Posterior vena cava (tissue), 2 donors: ENCODE results near the gene C12orf56. TPM values are rescaled to one million over a fixed set of nuclear protein-coding genes. Genes with fewer than 3 reads are reported as not detected.
"Not testable (repeated sequence)": the region's sequence is repeated elsewhere in the genome, so short reads cannot be mapped to it uniquely, and the experiment has no call there.

Experiments
- DNase-seq: peaks from one replicate; pipeline ENCODE4 v3.0.0-alpha.2; 2020; ENCODE audit warnings: low spot score
- intact Hi-C, 2 donors: fragments of 100-400 bp; cut with DNase I; formaldehyde crosslinking; loops; one replicate each; pipeline versions ENCODE4 v1.14.1 to v1.14.2; 2022 to 2023
- total RNA-seq, 2 donors: library from RNA; stranded (reverse); fragmentation: NEBNext Ultra II Directional; extraction: Animal tissue kit (Norgen Biotek cat#: 25700); gene quantifications; one replicate each; pipeline ENCODE4 v1.2.1, GENCODE V29; 2021
- donor health status: DM: yes; HTN: yes; CAD: no.
- donor health status: DM: yes; HTN: yes; CAD: no.

Gene C12orf56
- total RNA-seq, 2 donors from 2014 or later = not detected

- no peak for DNase-seq
- intact Hi-C loops = no loop called here
These were observed 1.4 kb downstream of the C12orf56 start for GRCh38 chr12:64389154-64389553.

DNA sequence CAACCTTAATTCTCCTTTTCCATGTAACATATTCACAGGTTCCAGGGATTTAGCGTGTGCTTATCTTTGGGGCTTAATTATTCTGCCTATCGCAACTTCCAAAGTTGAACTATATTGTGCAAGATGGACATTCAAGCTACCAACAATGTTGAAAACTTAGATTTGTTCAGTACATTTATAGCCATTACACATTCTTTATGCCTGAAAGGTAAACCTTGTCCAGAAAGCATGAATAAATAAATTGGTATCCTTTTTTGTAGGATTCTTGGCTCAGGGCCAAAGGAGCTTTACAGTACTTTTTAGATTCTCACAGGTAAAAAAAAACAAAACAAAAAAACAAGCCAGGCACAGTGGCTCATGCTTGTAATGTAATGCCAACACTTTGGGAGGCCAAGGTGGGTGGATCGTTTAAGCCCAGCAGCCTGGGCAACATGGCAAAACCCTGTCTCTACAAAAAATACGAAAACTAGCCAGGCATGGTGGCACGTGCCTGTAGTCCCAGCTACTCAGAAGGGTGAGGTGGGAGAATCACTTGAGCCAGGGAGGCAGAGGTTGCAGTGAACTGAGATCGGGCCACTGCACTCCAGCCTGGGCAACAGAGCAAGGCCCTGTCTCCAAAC, 3.3 kb downstream of the C12orf56 start:
- intact Hi-C loops = no loop called here

DNA sequence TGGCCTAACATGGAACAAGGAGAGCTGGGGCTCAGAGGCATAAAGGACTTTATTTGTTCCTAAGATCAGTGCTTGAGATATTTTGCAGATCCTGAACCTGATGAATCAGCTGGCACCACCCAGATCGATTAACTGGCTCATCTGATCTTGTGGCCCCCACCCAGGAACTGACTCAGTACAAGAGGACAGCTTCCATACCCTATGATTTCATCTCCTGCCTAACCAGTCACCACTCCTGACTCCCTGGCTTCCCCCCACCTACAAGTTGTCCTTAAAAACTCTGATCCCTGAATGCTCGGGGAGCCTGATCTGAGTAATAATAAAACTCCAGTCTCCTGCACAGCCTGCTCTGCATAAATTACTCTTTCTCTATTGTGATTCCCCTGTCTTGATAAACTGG, 5.1 kb downstream of the C12orf56 start:
- no peak for DNase-seq
- intact Hi-C loops = no loop called here

More for the DNA sequence above, 3.3 kb downstream of the C12orf56 start:
- no peak for DNase-seq

- DNase-seq = no peak
- intact Hi-C loops = no loop called here
These were observed 5.5 kb downstream of the C12orf56 start for GRCh38 chr12:64385019-64385418.

DNA sequence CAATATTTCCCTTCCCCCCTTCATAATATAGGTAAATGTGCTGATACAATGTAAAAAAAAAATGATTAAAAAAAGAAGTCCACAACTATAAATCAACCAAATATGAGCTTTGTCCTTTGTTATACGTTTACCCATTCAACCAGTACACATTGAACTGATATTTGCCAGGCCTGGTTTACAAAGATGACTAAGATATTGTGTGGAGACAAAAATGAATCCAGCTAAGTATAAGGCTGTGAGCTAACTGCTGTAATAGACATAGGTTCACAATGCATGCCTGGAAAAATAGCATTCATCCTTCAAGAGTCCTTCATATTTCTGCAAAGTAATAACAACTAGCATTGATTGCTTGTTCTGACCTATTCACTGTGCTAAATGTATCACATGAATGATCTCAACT, 6.9 kb downstream of the C12orf56 start:
- intact Hi-C loops = no loop called here
- no peak for DNase-seq

DNA sequence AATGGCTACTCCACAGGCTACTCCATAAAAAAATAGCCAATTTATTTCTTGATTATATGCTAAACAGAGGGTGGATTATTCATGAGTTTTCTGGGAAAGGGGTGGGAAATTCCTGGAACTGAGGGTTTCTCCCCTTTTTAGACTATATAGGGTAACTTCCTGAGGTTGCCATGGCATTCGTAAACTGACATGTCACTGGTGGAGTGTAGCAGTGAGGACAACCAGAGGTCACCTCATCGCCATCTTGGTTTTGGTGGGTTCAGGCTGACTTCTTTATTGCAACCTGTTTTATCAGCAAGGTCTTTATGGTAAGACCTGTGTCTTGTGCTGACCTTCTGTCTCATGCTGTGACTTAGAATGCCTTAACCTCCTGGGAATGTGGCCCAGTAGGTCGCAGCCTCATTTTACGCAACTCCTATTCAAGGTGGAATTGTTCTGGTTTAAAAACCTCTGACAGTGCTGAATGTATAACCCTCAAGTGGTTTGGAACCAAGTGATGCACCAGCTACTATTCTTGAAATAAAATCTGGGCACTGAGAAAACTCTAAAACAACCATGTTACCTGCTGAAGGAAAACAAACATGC, 27.7 kb downstream of the C12orf56 start:
- DNase-seq = no peak
- intact Hi-C loops = no loop called here

GRCh38 chr12:64361173-64361572, 29.4 kb downstream of the C12orf56 start:
- intact Hi-C loops, DNase-seq: not testable (repeated sequence)

DNA sequence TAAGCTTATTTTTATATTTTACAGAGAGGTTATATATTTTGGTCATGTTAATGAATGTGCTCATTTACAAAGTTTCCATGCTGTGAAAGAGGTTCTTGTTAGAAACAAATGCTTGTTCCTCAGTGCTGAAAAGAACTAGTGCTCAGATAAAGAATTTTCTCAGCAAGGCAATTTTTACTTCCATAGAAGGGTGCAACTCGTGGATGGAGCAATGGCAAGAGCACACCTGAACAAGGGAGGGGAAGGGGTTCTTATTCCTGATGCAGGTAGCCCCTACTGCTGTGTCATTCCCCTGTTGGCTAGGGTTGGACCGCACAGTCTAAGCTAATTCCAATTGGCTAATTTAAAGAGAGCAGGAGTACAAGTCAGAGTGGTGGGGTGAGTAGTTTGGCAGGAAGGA, 34.3 kb downstream of the C12orf56 start:
- intact Hi-C loops, DNase-seq: not testable (repeated sequence)

DNA sequence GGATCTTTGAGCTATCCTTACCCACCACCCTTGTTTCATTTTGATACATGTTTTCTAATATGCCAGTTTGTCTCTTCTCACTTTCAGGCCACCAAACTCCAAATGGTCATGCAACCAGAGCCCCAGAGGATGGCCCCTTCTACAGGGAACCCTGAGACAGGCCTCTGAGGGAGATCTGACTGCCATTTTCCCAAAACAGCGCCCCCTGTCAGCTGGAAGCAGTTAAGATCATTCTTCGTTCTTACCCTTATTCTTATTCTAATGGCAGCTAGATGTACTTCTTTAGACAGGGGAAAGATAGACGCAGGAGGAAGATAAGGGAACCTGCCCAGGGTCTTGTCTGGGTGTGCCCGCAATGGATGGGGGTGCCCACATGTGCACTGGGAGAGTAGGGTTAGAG, 38.4 kb downstream of the C12orf56 start:
- intact Hi-C loops = no loop called here
- DNase-seq = no peak

GRCh38 chr12:64351265-64351664, 39.3 kb downstream of the C12orf56 start:
- DNase-seq = no peak
- intact Hi-C loops = no loop called here

DNA sequence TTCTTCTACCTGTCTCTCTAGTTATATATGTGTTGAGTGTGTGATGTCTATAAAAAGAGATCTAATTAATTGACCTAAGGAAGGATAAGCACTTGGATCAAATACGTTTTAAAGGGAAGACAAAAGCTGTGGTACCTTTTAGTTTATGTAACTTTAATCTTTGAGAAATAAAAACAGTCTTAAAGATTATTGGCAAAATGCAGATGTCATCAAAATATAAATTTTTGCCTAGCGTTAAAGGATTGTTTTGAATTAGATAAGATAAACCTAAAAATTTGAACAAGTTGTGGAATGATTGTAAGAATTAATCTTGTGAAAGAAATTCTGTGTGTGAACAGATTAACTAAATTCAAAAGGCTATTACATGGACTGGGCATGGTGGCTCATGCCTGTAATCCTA, 42.9 kb downstream of the C12orf56 start:
- intact Hi-C loops = no loop called here
- no peak for DNase-seq

DNA sequence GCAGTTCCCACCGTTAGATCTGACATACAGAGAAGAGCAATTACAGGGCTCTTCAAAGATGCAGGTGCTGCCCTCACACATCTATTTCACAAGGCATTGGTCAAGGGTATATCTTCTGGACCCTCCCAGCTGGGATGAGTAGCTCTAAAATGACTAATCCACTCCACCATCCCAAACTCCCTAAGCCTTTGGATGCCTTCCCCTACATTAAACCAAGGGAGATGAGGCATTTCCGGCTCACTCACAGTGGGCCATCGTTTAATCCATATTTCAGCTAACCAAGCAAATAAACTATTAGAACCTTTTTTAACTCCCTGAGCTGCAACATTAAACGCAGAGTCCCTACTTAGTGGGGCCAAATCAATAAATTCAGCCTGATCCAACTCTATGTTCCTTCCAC, 45.9 kb downstream of the C12orf56 start:
- intact Hi-C loops, DNase-seq: not testable (repeated sequence)

- DNase-seq, intact Hi-C loops: not testable (repeated sequence)
These were observed 50.0 kb downstream of the C12orf56 start for GRCh38 chr12:64340546-64340945.

- DNase-seq = no peak
These were observed 54.6 kb downstream of the C12orf56 start for GRCh38 chr12:64335886-64336466.

DNA sequence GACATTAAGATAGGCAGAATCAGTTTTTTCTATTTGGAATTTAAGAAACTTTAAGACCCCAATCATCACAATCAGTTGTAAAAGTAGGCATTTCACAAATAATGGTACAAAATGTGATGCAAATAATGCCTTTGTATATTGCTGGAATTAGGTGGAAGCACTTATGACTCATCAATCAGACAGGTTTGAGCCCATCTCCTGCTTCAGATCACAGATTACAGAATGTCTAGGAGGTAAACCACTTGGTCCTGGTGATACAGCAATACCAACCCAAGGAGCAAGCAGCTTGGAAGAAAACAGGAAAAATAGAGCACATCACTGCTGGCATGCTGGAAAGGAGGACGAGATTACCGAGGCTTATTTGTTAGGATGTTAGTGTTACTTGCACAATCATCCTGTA, 57.6 kb downstream of the C12orf56 start:
- intact Hi-C loops = no loop called here
- DNase-seq = no peak

More at GRCh38 chr12:64335886-64336466, 54.6 kb downstream of the C12orf56 start:
- intact Hi-C loops = no loop called here

GRCh38 chr12:64332296-64332695, 58.3 kb downstream of the C12orf56 start:
- intact Hi-C loops = no loop called here
- no peak for DNase-seq

GRCh38 chr12:64329031-64329710, 61.4 kb downstream of the C12orf56 start:
- intact Hi-C loops, DNase-seq: not testable (repeated sequence)

- intact Hi-C loops = no loop called here
- DNase-seq = no peak
These were observed 65.5 kb downstream of the C12orf56 start for GRCh38 chr12:64325055-64325454.

DNA sequence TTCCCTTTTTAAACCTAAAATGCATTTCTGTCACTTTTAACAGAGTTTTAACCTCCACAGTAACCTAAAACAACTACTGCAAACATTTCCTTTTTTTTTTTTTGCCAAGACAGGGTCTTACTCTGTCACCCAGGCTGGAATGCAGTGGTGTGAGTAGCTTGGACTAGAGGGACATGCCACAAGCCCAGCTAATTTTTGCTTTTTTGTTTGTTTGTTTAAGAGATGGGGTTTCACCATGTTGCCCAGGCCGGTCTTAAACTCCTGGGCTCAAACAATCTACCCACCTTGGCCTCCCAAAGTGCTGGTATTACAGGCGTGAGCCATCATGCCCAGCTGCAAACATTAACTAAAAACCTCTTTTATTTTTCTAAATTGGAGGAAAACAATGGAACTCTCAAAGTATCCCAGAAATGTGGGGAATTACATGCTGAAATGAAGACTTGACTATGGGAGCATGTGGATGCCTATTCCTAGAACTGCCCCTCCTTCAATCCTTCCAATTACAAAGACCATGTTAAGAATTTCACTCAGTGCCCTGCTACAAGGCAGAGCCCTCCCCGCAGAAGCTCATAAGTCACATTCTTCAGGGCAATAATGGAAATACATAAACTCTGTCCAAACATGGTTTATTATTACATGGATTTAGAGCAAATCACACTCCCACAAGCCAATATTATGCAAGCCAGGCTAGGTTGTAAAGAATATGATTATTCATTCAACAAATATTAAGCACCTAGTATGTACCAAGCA, 66.9 kb downstream of the C12orf56 start:
- intact Hi-C loops = no loop called here
- DNase-seq = no peak

DNA sequence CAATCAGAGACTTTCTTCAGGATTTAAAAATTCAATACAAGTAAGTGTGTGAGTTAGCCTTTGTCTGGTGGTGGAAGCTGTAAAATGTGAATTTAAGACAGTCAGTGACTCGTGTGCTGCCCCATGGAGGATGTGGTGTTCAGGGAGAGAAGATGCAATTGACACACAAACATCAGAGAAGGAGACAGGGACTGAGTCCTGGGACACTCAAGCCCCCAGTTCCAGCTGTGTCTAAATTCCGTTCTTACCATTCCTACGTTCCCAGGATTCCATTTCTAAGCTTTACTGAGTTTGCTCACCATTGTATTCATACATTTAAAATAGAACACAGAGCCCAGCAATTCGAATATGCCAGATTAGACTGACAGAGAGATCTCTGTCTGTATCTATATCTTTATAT, 67.6 kb downstream of the C12orf56 start:
- DNase-seq = no peak
- intact Hi-C loops = no loop called here
